GM18511 (cell line): ENCODE measurements around the gene MRPS34.

Source experiments
- ATAC-seq: cut with Tn5 transposase; IDR thresholded peaks from one replicate; pipeline ENCODE4 v1.9.1; 2021; ENCODE audit warnings: mild to moderate bottlenecking, moderate library complexity; ENCODE audit not compliant: unreplicated experiment

MRPS34 gene

GRCh38 chr16:1794908-1795666 lies 22.2 kb upstream of the MRPS34 start:
- ATAC-seq: no peak

GRCh38 chr16:1794221-1794871 lies 21.4 kb upstream of the MRPS34 start:
- ATAC-seq: no peak

- ATAC-seq: no peak
Measured at GRCh38 chr16:1793578-1794220, 20.8 kb upstream of the MRPS34 start, which contains the start of gene IGFALS. Gene IGFALS (minus strand): TSS chr16:1793705. CDS start chr16:1793652, 53 bp downstream.

- ATAC-seq: no peak
Measured at GRCh38 chr16:1792836-1793577, 20.1 kb upstream of the MRPS34 start.

- ATAC-seq: no peak
Measured at GRCh38 chr16:1791943-1792812, 19.2 kb upstream of the MRPS34 start.

- ATAC-seq: no peak
Measured at GRCh38 chr16:1791256-1791942, 18.5 kb upstream of the MRPS34 start.

GRCh38 chr16:1790611-1791255 lies 17.8 kb upstream of the MRPS34 start:
- ATAC-seq: no peak

GRCh38 chr16:1790261-1790610 lies 17.3 kb upstream of the MRPS34 start:
- ATAC-seq: no peak

- no peak for ATAC-seq
Measured at GRCh38 chr16:1789643-1790045, 16.7 kb upstream of the MRPS34 start.

- ATAC-seq: no peak
Measured at GRCh38 chr16:1788708-1789100, 15.8 kb upstream of the MRPS34 start.

GRCh38 chr16:1788095-1788707 lies 15.3 kb upstream of the MRPS34 start:
- ATAC-seq: no peak

GRCh38 chr16:1787322-1788094 lies 14.6 kb upstream of the MRPS34 start:
- ATAC-seq: no peak

- ATAC-seq: no peak
Measured at GRCh38 chr16:1787056-1787321, 14.1 kb upstream of the MRPS34 start.

- ATAC-seq: no peak
Measured at GRCh38 chr16:1786242-1787055, 13.5 kb upstream of the MRPS34 start.

- no peak for ATAC-seq
Measured at GRCh38 chr16:1785846-1786170, 12.9 kb upstream of the MRPS34 start.

- no peak for ATAC-seq
Measured at GRCh38 chr16:1784977-1785845, 12.3 kb upstream of the MRPS34 start.
